Osteocyte (in vitro differentiated cells): ENCODE measurements around the gene NINJ1. TPM values are rescaled to one million over a fixed set of nuclear protein-coding genes. Genes with fewer than 3 reads are reported as not detected.

Experiments used
- DNase-seq: peaks from one replicate; pipeline ENCODE4 v3.0.0; 2021; ENCODE audit warnings: mixed read lengths; ENCODE audit not compliant: unreplicated experiment; ENCODE audit errors: extremely low spot score
- H3K27ac Mint-ChIP-seq: one replicate; pipeline ENCODE4 v1.8.0; 2021; ENCODE audit warnings: mild to moderate bottlenecking, mixed read lengths; ENCODE audit not compliant: unreplicated experiment
- H3K27me3 Mint-ChIP-seq: one replicate; pipeline ENCODE4 v1.8.0; 2021; ENCODE audit warnings: mixed read lengths; ENCODE audit not compliant: unreplicated experiment
- H3K36me3 Mint-ChIP-seq: one replicate; pipeline ENCODE4 v1.8.0; 2021; ENCODE audit warnings: mixed read lengths; ENCODE audit not compliant: unreplicated experiment
- H3K4me1 Mint-ChIP-seq: one replicate; pipeline ENCODE4 v1.8.0; 2021; ENCODE audit warnings: mixed read lengths; ENCODE audit not compliant: unreplicated experiment
- H3K4me3 Mint-ChIP-seq: one replicate; pipeline ENCODE4 v1.8.0; 2021; ENCODE audit warnings: mild to moderate bottlenecking, moderate library complexity, mixed read lengths; ENCODE audit not compliant: unreplicated experiment
- H3K9me3 Mint-ChIP-seq: one replicate; pipeline ENCODE4 v1.8.0; 2021; ENCODE audit warnings: mixed read lengths; ENCODE audit not compliant: unreplicated experiment
- total RNA-seq: library from RNA; stranded (reverse); gene quantifications from 2 replicates; pipeline ENCODE4 v1.2.1, GENCODE V29; 2021
- TF ChIP-seq, protein P1 (sequence below): fragments of 200-600 bp; sonication (generic); IDR thresholded peaks from 2 replicates; pipeline ENCODE4 v1.5.0; 2021; ENCODE audit warnings: antibody characterized with exemption, mild to moderate bottlenecking, moderate library complexity

NINJ1 gene
- total RNA-seq, 1 donor from 2014 or later, result 32.9 TPM

DNA sequence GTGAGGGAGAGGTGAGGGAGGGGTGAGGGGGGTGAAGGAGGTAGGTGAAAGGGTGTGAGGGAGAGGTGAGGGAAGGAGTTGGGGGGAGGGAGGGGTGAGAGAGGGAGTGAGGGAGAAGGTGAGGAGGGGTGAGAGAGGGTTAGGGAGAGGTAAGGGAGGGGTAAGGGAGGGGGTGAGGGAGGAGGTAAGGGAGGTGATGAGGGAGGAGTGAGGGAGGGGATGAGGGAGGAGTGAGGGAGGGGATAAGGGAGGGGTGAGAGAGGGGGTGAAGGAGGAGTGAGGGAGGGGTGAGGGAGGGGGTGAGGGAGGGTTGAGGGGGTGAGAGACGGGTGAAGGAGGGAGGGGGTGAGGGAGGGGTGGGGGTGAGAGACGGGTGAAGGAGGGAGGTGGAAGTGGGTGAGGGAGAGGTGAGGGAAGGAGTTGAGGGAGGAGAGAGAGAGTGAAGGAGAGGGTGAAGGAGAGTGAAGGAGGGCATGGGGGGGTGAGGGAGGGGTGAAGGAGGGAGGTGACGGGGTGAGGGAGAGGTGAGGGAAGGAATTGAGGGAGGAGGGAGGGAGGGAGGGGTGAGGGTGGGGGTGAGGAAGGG is 18.5 kb downstream of the NINJ1 start:
- H3K4me1 Mint-ChIP-seq, result peaks cover 8% of the 10 kb centered on the region
- H3K9me3 Mint-ChIP-seq, result no peaks in the 10 kb centered on the region
- no peaks in the 10 kb centered on the region for H3K27me3 Mint-ChIP-seq
- no peak overlapping the region for H3K4me3 Mint-ChIP-seq
- no peak overlapping the region for H3K27ac Mint-ChIP-seq
- TF ChIP-seq, protein P1, sequence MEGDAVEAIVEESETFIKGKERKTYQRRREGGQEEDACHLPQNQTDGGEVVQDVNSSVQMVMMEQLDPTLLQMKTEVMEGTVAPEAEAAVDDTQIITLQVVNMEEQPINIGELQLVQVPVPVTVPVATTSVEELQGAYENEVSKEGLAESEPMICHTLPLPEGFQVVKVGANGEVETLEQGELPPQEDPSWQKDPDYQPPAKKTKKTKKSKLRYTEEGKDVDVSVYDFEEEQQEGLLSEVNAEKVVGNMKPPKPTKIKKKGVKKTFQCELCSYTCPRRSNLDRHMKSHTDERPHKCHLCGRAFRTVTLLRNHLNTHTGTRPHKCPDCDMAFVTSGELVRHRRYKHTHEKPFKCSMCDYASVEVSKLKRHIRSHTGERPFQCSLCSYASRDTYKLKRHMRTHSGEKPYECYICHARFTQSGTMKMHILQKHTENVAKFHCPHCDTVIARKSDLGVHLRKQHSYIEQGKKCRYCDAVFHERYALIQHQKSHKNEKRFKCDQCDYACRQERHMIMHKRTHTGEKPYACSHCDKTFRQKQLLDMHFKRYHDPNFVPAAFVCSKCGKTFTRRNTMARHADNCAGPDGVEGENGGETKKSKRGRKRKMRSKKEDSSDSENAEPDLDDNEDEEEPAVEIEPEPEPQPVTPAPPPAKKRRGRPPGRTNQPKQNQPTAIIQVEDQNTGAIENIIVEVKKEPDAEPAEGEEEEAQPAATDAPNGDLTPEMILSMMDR, result no peak
- no peak for DNase-seq
- peaks cover 8% of the 10 kb centered on the region for H3K36me3 Mint-ChIP-seq

DNA sequence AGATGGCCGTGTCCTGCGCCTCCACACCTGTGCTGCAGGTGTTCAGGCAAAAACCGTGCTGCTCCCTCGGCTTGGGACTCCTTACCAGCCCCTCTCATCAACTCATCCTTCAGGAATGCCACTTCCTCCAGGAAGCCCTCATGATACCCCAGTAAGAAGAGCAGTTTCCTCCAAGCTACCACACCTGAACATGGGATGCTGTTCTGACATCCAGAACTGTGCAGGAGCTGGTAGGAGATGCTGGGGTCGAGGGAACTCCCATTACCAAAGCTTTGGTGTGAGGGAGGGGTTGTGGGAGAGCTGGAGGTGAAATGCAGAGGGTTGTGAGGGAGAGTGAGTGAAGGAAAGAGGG is 19.1 kb downstream of the NINJ1 start:
- peaks cover 10% of the 10 kb centered on the region for H3K36me3 Mint-ChIP-seq
- no peak overlapping the region for H3K4me3 Mint-ChIP-seq
- H3K9me3 Mint-ChIP-seq, result no peaks in the 10 kb centered on the region
- no peaks in the 10 kb centered on the region for H3K27me3 Mint-ChIP-seq
- TF ChIP-seq, protein P1, result no peak
- H3K27ac Mint-ChIP-seq, result no peak overlapping the region
- peaks cover 5% of the 10 kb centered on the region for H3K4me1 Mint-ChIP-seq
- DNase-seq, result no peak

DNA sequence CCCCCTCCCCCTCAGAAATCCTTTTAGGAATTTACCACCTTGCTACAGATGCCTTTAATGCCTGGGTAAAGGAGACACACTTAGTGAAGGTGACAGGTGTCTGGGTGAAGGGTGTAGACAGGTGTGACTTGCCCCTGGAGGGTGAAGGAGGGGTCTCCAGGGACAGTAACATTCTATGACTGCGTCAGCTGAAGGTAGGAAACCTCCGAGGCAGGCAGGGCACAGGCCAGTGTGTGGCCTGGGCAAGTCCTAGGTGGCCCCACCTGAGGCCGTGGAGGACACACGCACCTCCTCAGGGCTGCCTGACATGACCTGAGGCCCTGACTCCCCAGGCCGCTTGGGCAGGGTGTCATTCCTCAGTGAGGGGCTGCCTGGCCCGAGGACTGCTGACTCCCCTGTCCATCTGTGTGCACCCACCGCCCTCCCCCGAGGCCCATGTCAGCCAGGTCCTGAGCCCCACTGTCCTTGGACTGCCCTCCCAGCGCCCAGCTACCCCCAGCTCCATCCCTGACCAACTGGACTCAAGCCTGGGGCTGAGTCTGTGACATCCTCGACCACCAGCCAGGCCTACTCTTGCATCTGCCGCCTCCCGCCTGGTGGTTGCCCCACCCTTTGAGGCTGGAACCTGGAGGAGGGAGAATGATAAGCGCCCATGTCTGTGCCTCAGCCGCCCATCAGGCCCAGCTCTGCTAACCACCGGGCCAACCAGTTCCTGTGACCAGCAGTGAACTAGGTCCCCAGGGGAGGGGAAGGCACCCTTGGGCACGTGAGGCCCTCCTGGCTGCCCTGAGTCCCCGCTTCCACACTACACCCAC is 19.7 kb downstream of the NINJ1 start:
- Mint-ChIP-seq H3K9me3 (no peaks in the 10 kb centered on the region), H3K4me1 (no peaks in the 10 kb centered on the region), H3K27ac (no peak overlapping the region), H3K36me3 (peaks cover 10% of the 10 kb centered on the region), H3K4me3 (no peak overlapping the region), H3K27me3 (no peaks in the 10 kb centered on the region)
- no peak for DNase-seq
- TF ChIP-seq, protein P1, result no peak

DNA sequence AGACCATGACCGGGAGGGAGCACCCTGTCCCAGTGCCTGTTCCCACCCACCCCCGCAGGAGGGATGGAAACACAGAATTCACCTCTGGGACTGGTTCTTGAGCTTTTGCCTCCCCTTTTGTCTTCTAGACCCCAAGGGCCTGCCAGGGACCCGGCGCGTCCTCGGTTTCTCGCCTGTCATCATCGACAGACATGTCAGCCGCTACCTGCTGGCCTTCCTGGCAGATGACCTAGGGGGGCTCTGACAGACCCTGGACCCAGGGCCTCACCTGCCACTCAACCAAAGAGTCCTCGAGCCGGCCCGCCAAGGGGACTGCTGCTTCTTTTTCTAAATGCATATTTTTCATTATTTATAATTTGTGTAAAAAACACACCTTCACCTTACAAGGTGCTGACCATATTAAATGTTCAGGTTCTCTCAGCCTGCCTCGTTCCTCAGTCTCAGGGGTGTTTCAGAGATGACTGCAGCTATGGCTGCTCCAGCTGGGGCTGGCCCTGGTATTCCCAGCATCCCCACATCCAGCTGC is 21.1 kb downstream of the NINJ1 start:
- no peak overlapping the region for H3K4me3 Mint-ChIP-seq
- no peaks in the 10 kb centered on the region for H3K9me3 Mint-ChIP-seq
- H3K36me3 Mint-ChIP-seq, result peaks cover 14% of the 10 kb centered on the region
- no peaks in the 10 kb centered on the region for H3K27me3 Mint-ChIP-seq
- H3K4me1 Mint-ChIP-seq, result peaks cover 3% of the 10 kb centered on the region
- no peak for DNase-seq
- H3K27ac Mint-ChIP-seq, result no peak overlapping the region
- TF ChIP-seq, protein P1, result no peak

DNA sequence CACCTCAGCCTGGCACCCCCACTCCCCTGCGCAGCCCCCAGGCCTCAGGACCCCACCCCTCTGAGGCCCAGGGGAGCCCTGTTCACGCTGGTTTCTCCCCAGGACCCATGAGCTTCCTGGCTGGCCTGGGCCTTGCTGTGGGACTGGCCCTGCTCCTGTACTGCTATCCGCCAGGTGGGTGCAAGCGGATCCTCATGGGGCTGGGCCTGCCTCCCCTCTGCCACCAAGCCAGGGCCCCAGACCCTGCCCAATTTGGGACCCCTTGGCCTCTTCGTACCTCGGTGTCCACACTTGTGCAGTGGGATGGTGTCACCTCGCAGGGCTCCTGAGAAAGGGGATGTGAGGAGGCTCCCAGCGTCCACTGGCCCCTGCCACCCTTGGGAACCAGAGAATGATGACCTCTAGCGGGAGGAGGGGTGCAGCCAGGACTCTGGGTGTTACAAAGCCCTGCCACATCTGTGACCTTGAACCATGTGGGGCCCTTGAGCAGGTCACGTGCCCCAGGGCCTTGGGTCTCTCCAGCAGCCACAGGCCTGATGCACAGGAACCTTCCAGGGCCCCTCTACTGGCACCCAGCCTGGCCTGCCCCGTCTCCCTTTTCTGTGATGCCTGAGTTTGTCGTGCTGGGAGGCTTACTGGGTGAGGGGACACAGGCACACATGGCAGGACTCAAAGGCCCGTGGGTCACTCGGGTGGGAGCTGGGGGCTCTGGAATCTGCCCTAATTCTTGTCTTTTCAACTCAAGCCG is 21.8 kb downstream of the NINJ1 start:
- H3K4me1 Mint-ChIP-seq, result peaks cover 3% of the 10 kb centered on the region
- no peaks in the 10 kb centered on the region for H3K27me3 Mint-ChIP-seq
- DNase-seq, result no peak
- H3K4me3 Mint-ChIP-seq, result no peak overlapping the region
- no peak overlapping the region for H3K27ac Mint-ChIP-seq
- peaks cover 14% of the 10 kb centered on the region for H3K36me3 Mint-ChIP-seq
- H3K9me3 Mint-ChIP-seq, result no peaks in the 10 kb centered on the region
- TF ChIP-seq, protein P1, result no peak
